GM18505 (cell line): ENCODE data around the gene PIGS.

Experiments
- ATAC-seq: cut with Tn5 transposase; IDR thresholded peaks from one replicate; pipeline ENCODE4 v1.9.1; 2021; ENCODE audit not compliant: unreplicated experiment
- POLR2A ChIP-seq: IDR thresholded peaks from 4 replicates; pipeline ENCODE4 v1.6.1; 2011; ENCODE audit warnings: borderline replicate concordance; ENCODE audit not compliant: insufficient read depth, insufficient read length; ENCODE audit errors: extremely low read depth

Gene PIGS

GRCh38 chr17:28574526-28574925, 3.2 kb upstream of the PIGS start:
- ATAC-seq, result no peak
- TF ChIP-seq POLR2A, result no peak

- TF ChIP-seq POLR2A, result no peak
- no peak for ATAC-seq
Observed at GRCh38 chr17:28573966-28574480, 2.7 kb upstream of the PIGS start.

DNA sequence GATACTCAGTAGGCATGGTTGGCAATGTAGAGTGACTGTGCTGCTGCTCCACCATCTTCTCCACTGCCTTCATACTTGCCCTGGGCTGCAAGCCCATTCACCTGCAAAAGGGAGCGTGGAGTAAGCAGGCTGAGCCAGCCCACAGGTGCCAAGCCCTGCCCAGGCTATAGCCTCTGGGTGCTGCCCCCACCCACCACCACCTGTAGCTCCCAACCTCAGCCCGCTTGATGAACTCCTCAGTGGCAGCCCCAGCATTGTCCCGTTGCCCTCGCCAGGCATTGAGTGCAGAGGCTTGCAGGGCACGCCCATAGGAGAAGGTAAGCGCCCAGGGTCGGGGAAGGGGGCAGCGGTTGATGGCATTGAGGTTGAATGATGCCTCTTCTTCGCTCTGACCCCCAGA, 2.2 kb upstream of the PIGS start:
- no peak for ATAC-seq

GRCh38 chr17:28573040-28573380, 1.7 kb upstream of the PIGS start:
- TF ChIP-seq POLR2A, result no peak
- no peak for ATAC-seq

More for the DNA sequence above, 2.2 kb upstream of the PIGS start:
- TF ChIP-seq POLR2A, result no peak

DNA sequence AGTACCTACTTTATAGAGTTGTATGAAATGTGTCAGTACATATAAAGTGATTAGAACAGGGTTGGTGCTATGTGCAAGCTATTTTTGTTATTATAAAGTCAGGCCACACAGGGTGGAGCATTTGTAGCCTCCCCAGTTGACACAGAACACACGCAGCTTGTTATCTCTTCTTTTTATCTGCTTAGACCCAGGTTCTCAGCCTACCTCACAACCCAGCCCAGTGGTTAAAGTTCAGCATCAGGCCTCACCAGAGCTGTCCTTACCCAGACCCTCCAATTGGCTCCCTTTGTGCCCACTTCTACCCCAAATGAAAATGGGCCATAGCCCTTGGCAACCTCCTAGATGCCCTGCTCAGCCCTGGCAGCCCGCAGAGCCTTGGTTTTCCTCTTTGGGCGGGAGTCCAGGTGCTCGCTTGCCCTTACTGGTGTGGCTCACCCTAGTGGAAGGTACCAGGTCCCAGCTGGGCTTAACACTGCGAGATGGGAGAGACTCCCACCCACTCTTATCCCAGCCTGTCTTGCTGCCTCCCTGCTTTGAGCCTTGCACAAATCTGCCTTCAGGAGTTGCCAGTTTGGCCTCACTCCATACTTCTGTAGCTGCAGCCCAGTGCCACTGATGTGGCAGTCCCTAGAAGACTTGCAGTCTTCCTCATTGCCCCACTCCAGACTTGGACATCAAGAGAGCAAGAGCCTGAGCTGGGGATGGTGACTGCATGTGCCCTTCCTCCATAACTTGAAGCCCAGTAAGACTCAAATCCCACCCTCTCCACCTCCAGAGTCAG, 1.1 kb upstream of the PIGS start:
- no peak for TF ChIP-seq POLR2A
- ATAC-seq, result no peak

DNA sequence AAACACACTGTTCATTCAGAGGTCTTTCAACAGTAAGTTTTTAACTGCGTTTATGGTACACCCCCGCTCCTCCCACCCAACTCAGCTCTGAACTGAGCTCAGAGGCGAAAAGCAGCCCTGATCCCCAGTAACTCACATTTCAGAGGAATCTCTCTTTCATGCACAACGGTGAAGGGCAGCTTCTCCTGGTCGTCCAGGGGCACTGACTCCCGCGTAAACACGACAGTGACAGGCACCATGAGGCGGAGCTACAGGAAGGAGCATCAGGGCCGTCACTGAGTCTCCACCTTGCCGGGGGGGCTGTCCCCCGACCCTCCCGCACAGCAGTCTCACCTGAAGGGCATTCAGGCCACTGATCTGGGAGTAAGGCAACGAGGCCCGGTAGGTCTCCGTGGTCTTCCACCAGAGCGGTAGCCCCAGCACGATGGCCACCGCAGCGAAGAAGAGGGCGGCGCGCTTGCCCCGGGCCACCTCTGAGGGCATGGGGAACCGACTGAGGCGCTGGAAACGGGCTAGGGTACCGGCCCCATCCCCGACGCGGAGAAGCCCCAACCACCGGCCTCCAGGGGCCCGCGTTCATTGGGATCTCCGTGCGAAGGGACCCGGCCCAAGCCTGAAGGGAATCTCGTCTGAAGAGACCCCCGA, 486 bp downstream of the PIGS start:
- ATAC-seq, result peak; percentile 22
- TF ChIP-seq POLR2A, result no peak

DNA sequence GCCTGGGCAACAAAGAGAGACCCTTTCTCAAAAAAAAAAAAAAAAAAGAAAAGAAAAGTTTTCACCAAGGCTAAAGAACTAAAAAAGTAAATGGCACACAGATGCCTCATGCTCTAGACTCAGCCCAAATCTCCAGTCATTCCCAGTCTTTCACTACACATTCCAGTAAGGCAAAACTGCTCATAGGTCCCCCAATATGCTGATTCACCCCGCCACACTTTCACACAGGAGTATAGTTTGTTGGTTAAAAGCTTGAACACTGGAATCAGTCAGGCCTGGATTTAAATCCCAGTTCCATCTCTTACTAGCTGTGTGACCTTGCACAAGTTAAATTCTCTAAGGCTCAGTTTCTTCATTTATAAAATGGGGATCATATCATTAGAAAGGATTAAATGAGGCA, 1.9 kb downstream of the PIGS start:
- TF ChIP-seq POLR2A, result no peak
- ATAC-seq, result no peak

- ATAC-seq, result no peak
- no peak for TF ChIP-seq POLR2A
Observed at GRCh38 chr17:28567604-28568003, 3.7 kb downstream of the PIGS start.

- no peak for ATAC-seq
- TF ChIP-seq POLR2A, result no peak
Observed at GRCh38 chr17:28563475-28563874, 7.8 kb downstream of the PIGS start.

- TF ChIP-seq POLR2A, result no peak
- no peak for ATAC-seq
Observed at GRCh38 chr17:28555022-28555421, 16.3 kb downstream of the PIGS start.

GRCh38 chr17:28554565-28554964, 16.8 kb downstream of the PIGS start:
- TF ChIP-seq POLR2A, result no peak
- no peak for ATAC-seq

GRCh38 chr17:28553000-28553505, 18.3 kb downstream of the PIGS start:
- ATAC-seq, result no peak
- no peak for TF ChIP-seq POLR2A

DNA sequence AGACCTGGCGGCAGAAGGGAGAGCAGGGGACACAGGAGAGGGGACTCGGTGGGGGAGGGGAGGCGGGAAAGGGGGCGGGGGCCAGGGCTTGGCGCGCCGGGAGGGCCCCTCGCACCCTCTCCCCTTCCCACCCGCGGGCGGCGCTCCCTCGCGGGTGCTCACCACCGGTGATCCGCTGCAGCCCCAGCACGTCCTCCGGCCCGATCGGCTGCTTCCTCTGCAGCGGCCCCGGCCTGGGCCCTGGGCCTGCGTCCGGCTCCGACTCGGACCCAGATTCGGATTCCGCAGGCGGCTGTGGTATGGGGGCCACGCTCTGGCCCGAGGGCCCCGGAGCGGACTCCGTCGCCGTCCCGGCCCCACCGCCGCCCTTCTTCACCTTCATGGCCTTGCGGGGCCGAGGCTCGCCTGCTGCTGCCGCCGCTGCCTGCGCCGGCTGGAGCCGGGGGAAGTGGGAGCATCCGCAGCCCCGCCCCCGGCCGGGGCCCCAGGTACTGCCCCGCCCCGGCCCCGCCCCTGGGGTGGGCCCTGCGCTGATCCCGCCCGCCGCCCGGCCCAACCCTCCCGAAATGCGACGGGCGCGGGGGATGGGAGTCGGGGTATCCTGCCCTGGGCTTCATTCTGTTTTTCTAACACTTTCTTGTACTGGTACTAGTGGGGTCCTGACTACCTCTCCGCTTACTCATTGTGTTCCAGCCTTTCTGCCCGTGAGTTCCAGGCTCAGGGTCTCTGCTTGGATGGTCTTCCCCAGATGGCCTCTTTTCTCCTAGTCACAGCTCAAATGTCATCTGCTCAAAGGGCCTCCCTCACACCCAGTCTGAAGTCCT, 18.9 kb downstream of the PIGS start, which contains the start of gene UNC119:
TSS of gene UNC119 (minus strand) at position 449 of the 824 bp plus-strand sequence. CDS start at position 382, 67 bp downstream.
- ATAC-seq, result peak; percentile 63
- peak; percentile 86 for TF ChIP-seq POLR2A

DNA sequence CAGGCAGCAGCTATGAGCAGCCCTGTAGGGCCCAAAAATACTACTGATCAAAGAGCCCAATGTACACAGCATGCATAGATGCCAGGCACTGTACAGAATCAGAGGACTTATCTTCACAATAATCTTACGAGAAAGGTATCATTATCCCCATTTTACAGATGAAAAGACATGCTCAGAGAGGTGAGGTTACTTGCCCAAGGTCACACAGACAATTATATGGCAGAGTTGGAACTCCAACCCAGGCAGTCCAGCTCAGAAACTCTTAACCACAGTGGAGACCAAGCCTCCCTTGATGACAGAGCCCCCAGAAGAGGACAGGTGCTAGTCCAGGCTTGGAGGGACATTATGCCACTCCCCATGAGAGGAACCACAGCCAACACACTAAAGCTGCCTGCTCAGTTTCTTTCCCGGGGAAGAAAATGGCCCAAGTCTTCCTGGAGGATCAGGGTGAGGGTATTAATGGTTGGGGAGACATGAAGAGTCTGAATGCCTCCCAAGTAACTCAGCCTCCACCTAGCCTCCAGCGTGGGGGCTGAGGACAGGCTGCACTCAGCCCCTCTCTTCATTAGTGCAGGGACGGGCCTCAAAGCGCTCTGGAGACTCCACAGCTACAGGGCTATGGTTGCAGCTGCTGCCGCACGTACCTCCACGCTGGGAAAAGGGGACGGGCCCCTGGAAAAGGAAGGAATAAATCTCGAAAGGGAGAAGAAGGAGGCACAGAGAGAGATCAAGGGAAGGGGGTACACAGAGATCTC, 19.7 kb downstream of the PIGS start:
- no peak for TF ChIP-seq POLR2A
- ATAC-seq, result no peak
